Epithelial cell of esophagus (primary cell): ENCODE measurements around the gene S1PR1.
A peak's percentile ranks its signal among the peaks of the same experiment; 100 is the strongest.

Experiments
- DNase-seq: peaks from one replicate; pipeline ENCODE4 v3.0.0; 2010; ENCODE audit warnings: low read depth
- H3K4me3 ChIP-seq: 2 replicates; pipeline ENCODE4 v1.5.1; 2011; ENCODE audit warnings: mild to moderate bottlenecking, low read length, control low read depth
- TF ChIP-seq, protein P1 (sequence below): IDR thresholded peaks from 2 replicates; pipeline ENCODE4 v1.5.1; 2011; ENCODE audit warnings: low read depth, mild to moderate bottlenecking, low read length, control low read depth, inconsistent platforms; ENCODE audit not compliant: insufficient read depth; ENCODE audit errors: missing control alignments

The S1PR1 gene

DNA sequence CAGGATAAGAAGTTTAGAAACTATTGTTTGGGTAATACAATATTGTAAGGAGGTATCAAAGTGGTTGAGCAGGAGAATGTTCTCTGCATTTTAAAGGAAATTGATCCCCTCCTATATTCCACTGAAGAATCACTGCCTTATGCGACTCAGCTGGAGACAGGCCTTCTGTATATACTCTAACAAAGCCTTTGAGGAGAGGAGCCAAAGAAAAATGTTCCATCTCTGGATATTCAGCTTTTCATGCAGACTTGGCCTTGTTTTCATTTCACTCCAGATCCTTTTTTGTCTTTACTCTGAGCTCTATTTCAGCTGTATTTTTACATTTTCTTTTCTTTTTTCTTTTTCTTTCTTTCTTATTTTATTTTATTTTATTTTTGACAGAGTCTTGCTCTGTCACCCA, 42.1 kb upstream of the S1PR1 start:
- no peak overlapping the region for H3K4me3 ChIP-seq
- no peak for DNase-seq
- TF ChIP-seq, protein P1, sequence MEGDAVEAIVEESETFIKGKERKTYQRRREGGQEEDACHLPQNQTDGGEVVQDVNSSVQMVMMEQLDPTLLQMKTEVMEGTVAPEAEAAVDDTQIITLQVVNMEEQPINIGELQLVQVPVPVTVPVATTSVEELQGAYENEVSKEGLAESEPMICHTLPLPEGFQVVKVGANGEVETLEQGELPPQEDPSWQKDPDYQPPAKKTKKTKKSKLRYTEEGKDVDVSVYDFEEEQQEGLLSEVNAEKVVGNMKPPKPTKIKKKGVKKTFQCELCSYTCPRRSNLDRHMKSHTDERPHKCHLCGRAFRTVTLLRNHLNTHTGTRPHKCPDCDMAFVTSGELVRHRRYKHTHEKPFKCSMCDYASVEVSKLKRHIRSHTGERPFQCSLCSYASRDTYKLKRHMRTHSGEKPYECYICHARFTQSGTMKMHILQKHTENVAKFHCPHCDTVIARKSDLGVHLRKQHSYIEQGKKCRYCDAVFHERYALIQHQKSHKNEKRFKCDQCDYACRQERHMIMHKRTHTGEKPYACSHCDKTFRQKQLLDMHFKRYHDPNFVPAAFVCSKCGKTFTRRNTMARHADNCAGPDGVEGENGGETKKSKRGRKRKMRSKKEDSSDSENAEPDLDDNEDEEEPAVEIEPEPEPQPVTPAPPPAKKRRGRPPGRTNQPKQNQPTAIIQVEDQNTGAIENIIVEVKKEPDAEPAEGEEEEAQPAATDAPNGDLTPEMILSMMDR, result no peak

DNA sequence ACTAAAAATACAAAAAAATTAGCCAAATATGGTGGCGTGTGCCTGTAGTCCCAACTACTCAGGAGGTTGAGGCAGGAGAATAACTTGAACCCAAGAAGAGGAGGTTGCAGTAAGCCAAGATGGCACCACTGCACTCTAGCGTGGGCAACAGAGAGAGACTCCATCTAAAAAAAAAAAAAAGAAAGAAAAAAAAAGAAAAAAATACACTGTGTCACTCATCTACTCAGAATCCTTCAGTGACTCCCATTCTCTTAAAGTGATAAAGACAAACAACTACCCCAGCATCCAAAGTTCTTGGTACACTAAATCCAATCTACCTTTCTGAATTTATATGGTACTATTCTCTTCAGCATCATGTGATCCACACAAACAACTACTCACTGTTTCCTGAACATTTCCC, 40.2 kb upstream of the S1PR1 start:
- TF ChIP-seq, protein P1, result no peak
- DNase-seq, result no peak

GRCh38 chr1:101198842-101199636, 37.8 kb upstream of the S1PR1 start:
- no peak overlapping the region for H3K4me3 ChIP-seq
- TF ChIP-seq, protein P1, result no peak
- no peak for DNase-seq

More for the DNA sequence above, 40.2 kb upstream of the S1PR1 start:
- H3K4me3 ChIP-seq, result no peak overlapping the region

DNA sequence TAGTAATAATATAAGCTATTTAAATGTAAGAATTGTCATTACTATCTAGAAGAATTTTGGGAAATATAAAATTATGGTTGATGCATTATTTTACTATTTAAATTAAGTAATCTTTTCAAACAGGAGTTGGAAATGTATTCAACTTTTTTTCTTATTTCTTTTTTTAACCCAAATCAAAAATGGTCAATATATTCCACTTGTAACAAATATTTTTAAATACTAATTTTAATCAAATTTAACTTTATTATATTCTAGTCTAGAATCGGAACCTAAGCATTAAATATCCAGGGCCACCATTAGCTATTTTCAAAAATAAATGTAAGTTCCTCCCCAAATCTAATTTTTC, 37.2 kb upstream of the S1PR1 start:
- H3K4me3 ChIP-seq, result no peak overlapping the region
- no peak for DNase-seq
- TF ChIP-seq, protein P1, result no peak

DNA sequence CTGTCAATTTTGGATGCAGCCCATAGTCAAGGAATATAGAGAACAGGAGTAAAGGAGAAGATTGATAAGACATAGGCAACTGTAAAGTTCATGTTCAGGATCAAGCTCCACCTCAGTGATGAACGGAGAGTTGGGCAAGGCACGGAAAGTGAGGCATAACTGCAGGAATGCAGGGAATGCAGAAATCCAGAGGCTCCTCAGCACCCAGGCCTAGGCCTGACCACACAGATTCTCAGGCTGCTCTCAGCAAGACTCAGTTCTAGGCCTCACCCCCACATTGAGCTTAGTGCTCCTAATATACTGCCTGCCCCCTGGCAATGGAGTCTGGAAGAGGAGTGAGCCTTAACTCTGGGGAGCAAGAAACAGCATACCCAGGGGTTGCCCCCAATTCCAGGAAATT, 36.3 kb upstream of the S1PR1 start:
- TF ChIP-seq, protein P1, result no peak
- DNase-seq, result peak; percentile 90
- H3K4me3 ChIP-seq, result no peak overlapping the region

DNA sequence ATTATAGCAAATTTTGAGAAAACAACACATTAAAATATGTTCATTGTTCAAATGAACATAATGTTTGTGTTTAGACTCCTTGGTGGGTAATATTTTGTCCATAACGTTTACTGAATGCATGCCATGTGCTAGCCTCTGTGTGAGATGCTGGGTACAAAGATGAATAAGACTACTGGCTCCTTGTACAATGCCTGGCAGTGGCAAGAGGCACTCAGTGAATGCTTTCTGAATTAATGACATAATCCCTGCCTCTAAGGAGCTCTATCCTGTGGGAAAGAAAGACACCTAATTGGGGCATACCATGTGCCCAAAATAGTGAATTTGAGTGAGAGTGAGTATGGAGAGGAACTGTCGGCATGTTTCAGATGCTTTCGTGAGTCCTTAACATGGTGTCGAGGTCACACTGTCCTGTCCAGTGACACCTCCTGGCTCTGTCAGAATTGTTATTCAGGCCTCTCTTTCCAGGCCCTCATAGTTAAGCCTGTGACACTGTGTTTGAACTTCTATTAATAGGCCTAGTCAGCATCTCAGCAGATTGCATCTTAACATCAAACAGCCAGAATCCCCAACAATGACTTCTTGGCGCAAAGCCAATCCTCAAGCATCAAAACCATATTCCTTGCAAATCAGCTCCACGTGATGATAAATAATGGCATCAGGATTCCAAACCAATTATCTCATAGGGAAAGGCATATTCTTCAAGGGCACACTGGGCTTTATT, 32.8 kb upstream of the S1PR1 start:
- TF ChIP-seq, protein P1, result no peak
- DNase-seq, result peak; percentile 21
- no peak overlapping the region for H3K4me3 ChIP-seq
